GM06990 (cell line): ENCODE measurements around the gene RAPGEF2.
A peak's percentile ranks its signal among the peaks of the same experiment; 100 is the strongest.

ENCODE experiments used
- DNase-seq: peaks from one replicate; pipeline ENCODE4 v3.0.0-alpha.2; 2011; ENCODE audit not compliant: insufficient read length; ENCODE audit errors: extremely low read depth
- H3K27me3 ChIP-seq: replicated peaks from 2 replicates; pipeline ENCODE4 v1.6.0; 2011; ENCODE audit warnings: low read length; ENCODE audit not compliant: control insufficient read depth, insufficient read depth
- H3K36me3 ChIP-seq: 2 replicates; pipeline ENCODE4 v1.5.1; 2011; ENCODE audit warnings: low read length; ENCODE audit not compliant: control insufficient read depth, insufficient read depth
- H3K4me3 ChIP-seq: replicated peaks from 2 replicates; pipeline ENCODE4 v1.5.1; 2011; ENCODE audit warnings: low read depth, mild to moderate bottlenecking, control low read depth, low read length
- TF ChIP-seq, protein P1 (sequence below): IDR thresholded peaks from 2 replicates; pipeline ENCODE4 v1.5.1; 2011; ENCODE audit warnings: low read length, control low read depth, mild to moderate bottlenecking, inconsistent platforms; ENCODE audit not compliant: insufficient read depth, poor library complexity, severe bottlenecking

RAPGEF2 gene

DNA sequence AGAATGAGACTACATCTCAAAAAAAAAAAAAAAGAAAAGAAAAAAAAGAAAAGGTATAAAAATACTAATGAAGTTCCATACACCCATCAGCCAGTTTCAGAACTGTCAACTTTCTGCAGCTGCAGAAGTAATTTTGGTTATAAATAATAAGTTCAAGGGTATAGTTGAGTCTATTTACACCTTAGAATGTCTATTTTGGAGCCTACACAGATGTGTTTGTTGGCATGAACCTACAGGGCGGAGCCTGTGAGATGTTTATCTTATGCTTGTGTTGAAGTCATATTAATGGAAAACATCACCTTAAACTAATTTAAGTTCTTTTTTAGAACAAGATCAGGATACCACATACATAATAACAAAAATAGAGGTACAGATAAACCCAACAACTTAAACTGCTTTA, 85.8 kb downstream of the RAPGEF2 start:
- DNase-seq: no peak

DNA sequence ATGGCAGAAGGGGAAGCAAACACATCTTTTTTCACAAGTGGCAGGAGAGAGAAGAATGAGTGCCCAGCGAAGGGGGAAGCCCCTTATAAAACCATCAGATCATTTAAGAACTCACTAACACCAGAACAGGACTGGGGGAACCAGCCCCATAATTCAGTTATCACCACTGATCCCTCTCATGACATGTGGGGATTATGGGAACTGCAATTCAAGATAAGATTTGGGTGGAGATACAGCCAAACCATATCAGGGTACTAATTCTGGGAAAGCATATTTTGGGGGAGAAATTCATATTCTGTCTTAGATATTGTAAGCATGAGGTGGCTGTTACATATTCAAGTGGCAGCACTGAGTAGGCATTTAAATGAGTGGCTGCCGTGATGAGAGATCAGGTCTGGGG, 87.8 kb downstream of the RAPGEF2 start:
- Histone ChIP-seq H3K27me3 (no peaks in the 10 kb centered on the region), H3K36me3 (no peaks in the 10 kb centered on the region), H3K4me3 (no peak overlapping the region)
- DNase-seq: no peak
- TF ChIP-seq, protein P1, sequence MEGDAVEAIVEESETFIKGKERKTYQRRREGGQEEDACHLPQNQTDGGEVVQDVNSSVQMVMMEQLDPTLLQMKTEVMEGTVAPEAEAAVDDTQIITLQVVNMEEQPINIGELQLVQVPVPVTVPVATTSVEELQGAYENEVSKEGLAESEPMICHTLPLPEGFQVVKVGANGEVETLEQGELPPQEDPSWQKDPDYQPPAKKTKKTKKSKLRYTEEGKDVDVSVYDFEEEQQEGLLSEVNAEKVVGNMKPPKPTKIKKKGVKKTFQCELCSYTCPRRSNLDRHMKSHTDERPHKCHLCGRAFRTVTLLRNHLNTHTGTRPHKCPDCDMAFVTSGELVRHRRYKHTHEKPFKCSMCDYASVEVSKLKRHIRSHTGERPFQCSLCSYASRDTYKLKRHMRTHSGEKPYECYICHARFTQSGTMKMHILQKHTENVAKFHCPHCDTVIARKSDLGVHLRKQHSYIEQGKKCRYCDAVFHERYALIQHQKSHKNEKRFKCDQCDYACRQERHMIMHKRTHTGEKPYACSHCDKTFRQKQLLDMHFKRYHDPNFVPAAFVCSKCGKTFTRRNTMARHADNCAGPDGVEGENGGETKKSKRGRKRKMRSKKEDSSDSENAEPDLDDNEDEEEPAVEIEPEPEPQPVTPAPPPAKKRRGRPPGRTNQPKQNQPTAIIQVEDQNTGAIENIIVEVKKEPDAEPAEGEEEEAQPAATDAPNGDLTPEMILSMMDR: no peak

More for the DNA sequence above, 85.8 kb downstream of the RAPGEF2 start:
- Histone ChIP-seq H3K36me3 (no peaks in the 10 kb centered on the region), H3K4me3 (no peak overlapping the region), H3K27me3 (no peaks in the 10 kb centered on the region)
- TF ChIP-seq, protein P1: no peak

DNA sequence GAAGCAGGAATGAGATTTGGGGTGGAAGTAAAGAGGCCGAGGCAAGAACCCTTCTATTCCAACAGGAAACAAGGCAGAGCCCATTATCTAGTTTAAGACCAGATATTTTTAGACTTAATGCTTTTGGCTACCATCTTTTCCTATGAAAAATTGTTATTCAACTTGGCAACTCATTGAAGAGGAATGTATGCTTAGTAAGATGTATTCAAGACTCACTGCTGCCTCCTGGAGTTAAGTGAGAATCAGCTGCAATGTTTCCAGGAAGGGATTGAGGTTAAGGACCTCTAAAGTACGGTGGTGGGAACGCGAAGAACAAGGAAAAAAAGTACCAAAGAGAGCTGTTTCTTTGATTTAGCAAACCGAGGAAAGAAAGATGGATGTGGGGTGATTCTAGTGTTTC, 89.1 kb downstream of the RAPGEF2 start:
- Histone ChIP-seq H3K36me3 (no peaks in the 10 kb centered on the region), H3K4me3 (no peak overlapping the region), H3K27me3 (no peaks in the 10 kb centered on the region)
- TF ChIP-seq, protein P1: peak; percentile 30
- DNase-seq: no peak

DNA sequence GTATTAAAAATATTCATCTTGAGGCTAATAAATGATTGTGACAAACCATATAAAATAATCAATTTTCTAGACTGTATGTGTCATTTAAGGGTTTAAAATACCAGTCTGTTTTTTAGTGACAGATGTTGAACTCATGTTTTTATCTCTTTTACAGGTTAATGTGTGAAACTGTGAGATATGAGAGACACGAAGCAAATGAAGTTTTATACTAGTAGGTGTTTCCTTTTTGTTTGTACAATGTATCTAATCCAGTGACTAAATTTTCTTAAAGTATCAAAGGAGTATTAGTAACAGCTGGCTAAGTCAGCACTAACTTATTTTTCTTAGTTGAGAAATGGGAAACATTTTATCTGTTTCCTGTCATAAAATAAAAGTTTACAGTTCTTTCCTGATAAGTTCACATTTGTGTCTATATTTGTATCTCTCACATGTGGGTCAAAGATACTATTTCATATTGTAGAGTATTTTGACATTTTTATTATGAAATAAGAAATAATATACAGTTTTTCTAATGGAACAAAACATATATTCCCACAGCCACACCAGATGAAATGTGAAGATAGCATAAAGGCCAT, 90.3 kb downstream of the RAPGEF2 start:
- no peak for DNase-seq

DNA sequence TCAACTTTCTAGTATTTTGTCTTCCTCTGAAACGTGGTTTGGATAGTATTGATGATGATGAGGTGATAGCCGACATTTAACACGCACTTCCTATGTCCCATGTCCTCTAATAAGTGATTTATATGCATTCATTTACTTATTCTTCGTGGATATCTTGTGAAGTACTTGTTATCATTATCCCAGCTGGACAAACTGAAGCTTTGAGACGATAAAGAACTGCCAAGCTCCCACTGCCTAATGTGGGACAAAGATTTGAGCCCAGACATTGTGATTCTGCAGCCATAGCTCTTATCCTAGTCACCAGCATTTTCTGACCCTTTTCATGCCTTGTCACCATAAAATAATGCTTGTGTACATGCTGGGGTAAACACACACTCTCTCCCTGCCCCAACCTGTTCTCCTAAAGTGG, 92.5 kb downstream of the RAPGEF2 start:
- Histone ChIP-seq H3K27me3 (no peaks in the 10 kb centered on the region), H3K36me3 (no peaks in the 10 kb centered on the region), H3K4me3 (no peak overlapping the region)
- TF ChIP-seq, protein P1: no peak
- no peak for DNase-seq

More for the DNA sequence above, 90.3 kb downstream of the RAPGEF2 start:
- H3K27me3 ChIP-seq: no peaks in the 10 kb centered on the region
- no peaks in the 10 kb centered on the region for H3K36me3 ChIP-seq
- TF ChIP-seq, protein P1: no peak
- H3K4me3 ChIP-seq: no peak overlapping the region
